Adrenal gland (tissue), 12 donors: ENCODE data around the gene ADCY5. TPM values are rescaled to one million over a fixed set of nuclear protein-coding genes. Genes with fewer than 3 reads are reported as not detected.

Experiments used
- DNase-seq, 7 donors: peaks; one replicate each; pipeline ENCODE4 v3.0.0-alpha.2; 2019 to 2020
- H3K27ac ChIP-seq, 5 donors: fragments of 200-600 bp; sonication (generic) in 4 of 5; 1 replicate in 3 of 5; 2 replicates in 2 of 5; pipeline versions ENCODE4 v1.5.1 to v1.8.0; 2016 to 2020; ENCODE audit warnings: mild to moderate bottlenecking in 1 of 5
- H3K27me3 ChIP-seq: fragments of 200-600 bp; 2 replicates; pipeline ENCODE4 v1.8.0; 2021
- H3K36me3 ChIP-seq, 2 donors: fragments of 200-600 bp; replicated peaks in 1 of 2; 1 replicate in 1 of 2; 2 replicates in 1 of 2; pipeline versions ENCODE4 v1.5.1 to v1.8.0; 2018 to 2022
- H3K4me1 ChIP-seq, 2 donors: fragments of 200-600 bp; replicated peaks in 1 of 2; 1 replicate in 1 of 2; 2 replicates in 1 of 2; pipeline versions ENCODE4 v1.5.1 to v1.8.0; 2018 to 2021
- H3K4me3 ChIP-seq, 4 donors: fragments of 200-600 bp; sonication (generic) in 3 of 4; one replicate each; pipeline ENCODE4 v1.5.1; 2016 to 2018
- H3K9me3 ChIP-seq, 3 donors: fragments of 200-600 bp; sonication (generic) in 1 of 3; replicated peaks in 1 of 3; 1 replicate in 2 of 3; 2 replicates in 1 of 3; pipeline versions ENCODE4 v1.5.1 to v1.8.0; 2016 to 2021
- CTCF ChIP-seq, 6 experiments: fragments of 450-650 bp in 4 of 6; fragments of 200-600 bp in 2 of 6; sonication (generic) in 1 of 6; IDR thresholded peaks; 1 replicate in 5 of 6; 2 replicates in 1 of 6; pipeline versions ENCODE4 v1.5.1 to v1.8.0; 2016 to 2021; ENCODE audit warnings: antibody characterized with exemption in 6 of 6, mild to moderate bottlenecking in 2 of 6, moderate library complexity in 1 of 6
- POLR2A ChIP-seq, 2 donors: fragments of 450-650 bp; IDR thresholded peaks; one replicate each; pipeline ENCODE4 v1.6.1; 2017; ENCODE audit warnings: antibody characterized with exemption in 2 of 2, mild to moderate bottlenecking in 2 of 2, moderate library complexity in 1 of 2
- WGBS, 4 donors: extraction: QIAGEN DNeasy Blood & Tissue Kit in 2 of 4; methylation state at CpG; one replicate each; pipeline versions ENCODE4 v1.1.5 to v1.1.7; 2013 to 2017; 5-methylcytosine and 5-hydroxymethylcytosine counted together
- intact Hi-C, 2 donors: fragments of 100-400 bp; cut with DNase I; formaldehyde crosslinking; loops; one replicate each; pipeline versions ENCODE4 v1.14.1 to v1.15.0; 2022 to 2023
- polyA plus RNA-seq, 3 donors: library from polyadenylated mRNA; stranded (reverse); fragments of 200-250 nt in 2 of 3; fragments of 350-450 nt in 1 of 3; fragmentation: Illumina TruSeq in 1 of 3; extraction: RNeasy Lipid Tissue Mini Kit (QIAGEN cat#74804) in 1 of 3; gene quantifications; one replicate each; pipeline ENCODE4 v1.2.3, GENCODE V29; 2013 to 2014
- total RNA-seq, 9 donors: library from RNA; depleted of rRNA in 4 of 9; stranded (reverse); fragments of >200 nt in 4 of 9; fragments of 120-200 nt in 1 of 9; fragmentation: NEBNext Ultra II Directional in 1 of 9; extraction: Animal tissue kit (Norgen Biotek cat#: 25700) in 1 of 9; gene quantifications; one replicate each; pipeline versions ENCODE4 v1.1.0 to v1.2.4, GENCODE V29; 2013 to 2023
- donor health status: healthy with polysubstance abuse.
- donor health status: Bipolar disorder and iron deficiency.
- donor health status: DM: yes; HTN: yes; CAD: no.
- donor health status: DM: no; HTN: no; CAD: no.
- donor health status: DM: no; HTN: no; CAD: no.
- donor health status: DM: yes; HTN: yes; CAD: no.

ADCY5 gene
- total and polyA plus RNA-seq, 12 donors = 1.2 to 12.4 (median 4.4) TPM

GRCh38 chr3:123323781-123324180 lies 125.1 kb downstream of the ADCY5 start:
- no peaks in the 10 kb centered on the region for H3K4me1 ChIP-seq
- no peaks in the 10 kb centered on the region for H3K9me3 ChIP-seq
- no peak for DNase-seq
- WGBS, 4 donors = 58 to 100% (median 84%) methylated on average over 1 of the region's 1 CpG
- TF ChIP-seq POLR2A (IDR thresholded peaks at IDR 0.05) (no peak), CTCF (IDR thresholded peaks at IDR 0.05) (no peak)
- no peaks in the 10 kb centered on the region for H3K36me3 ChIP-seq
- intact Hi-C loops = loop anchor here in 1 of 2 donors (10.0 kb wide), 1 partner anchor 231 kb away; no protein-coding TSS in a partner anchor
- peaks cover 3% of the 10 kb centered on the region for H3K27me3 ChIP-seq
- H3K27ac ChIP-seq = no peak overlapping the region
- H3K4me3 ChIP-seq = no peak overlapping the region

GRCh38 chr3:123322866-123323265 lies 126.0 kb downstream of the ADCY5 start:
- H3K9me3 ChIP-seq = no peaks in the 10 kb centered on the region
- no peaks in the 10 kb centered on the region for H3K27me3 ChIP-seq
- H3K27ac ChIP-seq = no peak overlapping the region
- no peak for DNase-seq
- no peak for TF ChIP-seq CTCF (IDR thresholded peaks at IDR 0.05)
- TF ChIP-seq POLR2A (IDR thresholded peaks at IDR 0.05) = no peak
- intact Hi-C loops = loop anchor here in 1 of 2 donors (10.0 kb wide), 1 partner anchor 232 kb away; no protein-coding TSS in a partner anchor
- H3K36me3 ChIP-seq = no peaks in the 10 kb centered on the region
- 88 to 98% (median 93%) methylated on average over 10 to 11 of the region's 11 CpGs for WGBS, 4 donors
- H3K4me3 ChIP-seq = no peak overlapping the region
- H3K4me1 ChIP-seq = no peaks in the 10 kb centered on the region

GRCh38 chr3:123321806-123322205 lies 127.1 kb downstream of the ADCY5 start:
- H3K9me3 ChIP-seq = no peaks in the 10 kb centered on the region
- WGBS, 4 donors = 80 to 86% (median 85%) methylated on average over 2 to 8 of the region's 8 CpGs
- no peaks in the 10 kb centered on the region for H3K4me1 ChIP-seq
- no peak for DNase-seq
- intact Hi-C loops = loop anchor here in 1 of 2 donors (10.0 kb wide), 1 partner anchor 233 kb away; no protein-coding TSS in a partner anchor
- no peak overlapping the region for H3K27ac ChIP-seq
- H3K36me3 ChIP-seq = no peaks in the 10 kb centered on the region
- no peak for TF ChIP-seq CTCF (IDR thresholded peaks at IDR 0.05)
- no peak for TF ChIP-seq POLR2A (IDR thresholded peaks at IDR 0.05)
- H3K27me3 ChIP-seq = no peaks in the 10 kb centered on the region
- H3K4me3 ChIP-seq = no peak overlapping the region

- H3K4me3 ChIP-seq = no peak overlapping the region
- 79 to 92% (median 81%) methylated on average over 5 of the region's 5 CpGs for WGBS, 4 donors
- no peak for TF ChIP-seq POLR2A (IDR thresholded peaks at IDR 0.05)
- TF ChIP-seq CTCF (IDR thresholded peaks at IDR 0.05) = no peak
- no peaks in the 10 kb centered on the region for H3K27me3 ChIP-seq
- intact Hi-C loops = loop anchor here in 1 of 2 donors (10.0 kb wide), 1 partner anchor 235 kb away; no protein-coding TSS in a partner anchor
- H3K27ac ChIP-seq = no peak overlapping the region
- H3K4me1 ChIP-seq = no peaks in the 10 kb centered on the region
- DNase-seq = no peak
- H3K9me3 ChIP-seq = no peaks in the 10 kb centered on the region
- H3K36me3 ChIP-seq = no peaks in the 10 kb centered on the region
Observed at GRCh38 chr3:123320221-123320620, 128.7 kb downstream of the ADCY5 start.
